Eye (tissue), 1 donor: Measurements from ENCODE around the gene RSRC2.
A peak's percentile ranks its signal among the peaks of the same experiment; 100 is the strongest.
"Not testable (repeated sequence)": the region's sequence is repeated elsewhere in the genome, so short reads cannot be mapped to it uniquely, and the experiment has no call there.

Experiments
- DNase-seq: peaks from one replicate; pipeline ENCODE4 v3.0.0-alpha.2; 2015

RSRC2 gene

GRCh38 chr12:122516544-122517361, 10.0 kb downstream of the RSRC2 start:
- DNase-seq: no peak

- DNase-seq: no peak
Measured at GRCh38 chr12:122515275-122515674, 11.5 kb downstream of the RSRC2 start.

- no peak for DNase-seq
Measured at GRCh38 chr12:122513660-122514059, 13.1 kb downstream of the RSRC2 start.

GRCh38 chr12:122513028-122513427, 13.7 kb downstream of the RSRC2 start:
- not testable (repeated sequence) for DNase-seq

GRCh38 chr12:122508163-122508562, 18.6 kb downstream of the RSRC2 start:
- no peak for DNase-seq

GRCh38 chr12:122506393-122506938, 20.3 kb downstream of the RSRC2 start:
- DNase-seq: no peak

GRCh38 chr12:122505419-122506051, 21.2 kb downstream of the RSRC2 start:
- no peak for DNase-seq

- no peak for DNase-seq
Measured at GRCh38 chr12:122503783-122504590, 22.7 kb downstream of the RSRC2 start.

- no peak for DNase-seq
Measured at GRCh38 chr12:122503147-122503751, 23.5 kb downstream of the RSRC2 start.

GRCh38 chr12:122501489-122501989, 25.2 kb downstream of the RSRC2 start:
- no peak for DNase-seq

- DNase-seq: peak; percentile 99
Measured at GRCh38 chr12:122500685-122501488, 25.8 kb downstream of the RSRC2 start, which contains the start of gene ZCCHC8. TSS of gene ZCCHC8 (minus strand) at chr12:122500932. CDS start at chr12:122500840, 92 bp downstream.

- peak; percentile 89 for DNase-seq
Measured at GRCh38 chr12:122499991-122500684, 26.6 kb downstream of the RSRC2 start.

GRCh38 chr12:122495258-122495657, 31.5 kb downstream of the RSRC2 start:
- DNase-seq: no peak

- not testable (repeated sequence) for DNase-seq
Measured at GRCh38 chr12:122493222-122493621, 33.5 kb downstream of the RSRC2 start.

GRCh38 chr12:122491991-122492390, 34.7 kb downstream of the RSRC2 start:
- DNase-seq: no peak

- DNase-seq: no peak
Measured at GRCh38 chr12:122489038-122489437, 37.7 kb downstream of the RSRC2 start.

GRCh38 chr12:122487807-122488206, 38.9 kb downstream of the RSRC2 start:
- DNase-seq: not testable (repeated sequence)

GRCh38 chr12:122486805-122487426, 39.8 kb downstream of the RSRC2 start:
- no peak for DNase-seq

GRCh38 chr12:122486360-122486759, 40.4 kb downstream of the RSRC2 start:
- DNase-seq: not testable (repeated sequence)

GRCh38 chr12:122484385-122484784, 42.4 kb downstream of the RSRC2 start:
- DNase-seq: not testable (repeated sequence)
